ENCODE results near the gene ARHGAP26.

ARHGAP26 gene

GRCh38 chr5:143138839-143139238 lies 368.7 kb downstream of the ARHGAP26 start:
- no peak for DNase-seq (ENCODE audit: low read depth in 2 of 2)

DNA sequence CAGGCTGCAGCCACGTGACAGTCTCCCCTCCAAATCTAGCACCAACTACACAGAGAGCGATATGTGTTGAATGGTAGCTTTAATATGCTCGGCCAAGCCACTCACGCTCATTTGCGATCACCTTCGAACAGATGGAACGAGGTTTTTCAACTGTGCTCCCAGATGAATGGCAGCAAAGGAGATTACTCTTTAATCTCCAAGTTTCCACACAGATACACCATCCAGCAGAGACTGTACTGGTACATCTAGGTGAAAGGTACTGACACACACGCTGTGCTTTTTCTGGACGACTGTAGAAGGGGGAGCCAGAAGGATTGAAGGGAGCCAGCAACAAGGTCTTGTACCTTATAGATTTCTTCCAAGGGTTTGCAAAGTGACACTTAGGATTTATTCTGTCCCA lies 369.4 kb downstream of the ARHGAP26 start:
- DNase-seq (ENCODE audit: low read depth in 2 of 2), result no peak

DNA sequence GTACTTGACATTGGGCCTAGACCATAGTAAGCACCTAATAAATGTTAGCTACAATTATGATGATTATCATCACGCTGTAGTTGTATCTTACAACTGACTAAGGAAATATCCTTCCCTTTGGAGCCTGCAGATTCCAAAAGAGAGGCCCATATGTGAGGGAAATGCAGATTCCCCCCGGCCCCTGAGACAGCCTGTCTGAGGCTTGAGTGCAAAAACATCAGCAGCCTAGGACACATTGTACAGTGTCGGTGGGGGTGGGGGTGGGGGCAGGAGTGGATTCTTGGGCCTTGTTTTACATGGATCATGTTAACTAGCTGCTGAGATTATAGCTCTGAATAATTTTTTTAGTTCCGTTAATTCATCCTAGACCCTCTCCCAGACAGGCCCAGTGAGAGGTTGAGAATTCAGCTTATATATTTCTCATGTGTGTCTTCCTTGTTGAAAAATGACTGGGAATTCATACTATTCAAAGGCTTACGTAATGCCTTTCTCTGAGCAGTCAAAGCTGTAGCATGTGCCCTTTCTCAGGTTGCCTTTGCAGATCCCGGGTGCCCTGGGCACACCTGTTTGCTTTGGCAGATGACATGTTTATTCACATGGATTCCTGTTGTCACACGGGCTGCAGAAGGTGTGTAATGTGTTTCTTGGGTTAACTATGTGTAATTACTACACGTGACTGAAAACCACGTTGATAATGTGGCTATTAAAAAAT lies 370.5 kb downstream of the ARHGAP26 start:
- no peak for DNase-seq (ENCODE audit: low read depth in 2 of 2)

DNA sequence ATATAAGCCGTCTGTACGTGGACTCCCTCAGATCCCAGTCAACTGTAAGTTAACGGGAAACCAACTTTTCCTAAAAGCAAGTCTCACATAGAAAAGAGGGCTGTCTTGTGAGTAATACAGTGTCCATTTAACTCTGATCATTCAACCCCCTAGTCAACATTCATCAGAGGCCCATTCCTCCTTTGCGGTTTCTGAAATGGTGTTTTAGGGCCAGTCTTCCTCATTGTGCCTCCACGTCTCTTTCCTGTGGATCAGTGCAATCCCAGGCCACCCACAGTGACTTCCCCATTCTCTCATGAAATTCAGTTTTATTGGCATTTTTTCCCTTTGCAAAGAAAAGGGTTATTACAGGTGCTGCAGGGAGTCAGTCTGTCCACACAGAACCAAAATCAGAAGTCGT lies 371.5 kb downstream of the ARHGAP26 start:
- no peak for DNase-seq (ENCODE audit: low read depth in 2 of 2)

DNA sequence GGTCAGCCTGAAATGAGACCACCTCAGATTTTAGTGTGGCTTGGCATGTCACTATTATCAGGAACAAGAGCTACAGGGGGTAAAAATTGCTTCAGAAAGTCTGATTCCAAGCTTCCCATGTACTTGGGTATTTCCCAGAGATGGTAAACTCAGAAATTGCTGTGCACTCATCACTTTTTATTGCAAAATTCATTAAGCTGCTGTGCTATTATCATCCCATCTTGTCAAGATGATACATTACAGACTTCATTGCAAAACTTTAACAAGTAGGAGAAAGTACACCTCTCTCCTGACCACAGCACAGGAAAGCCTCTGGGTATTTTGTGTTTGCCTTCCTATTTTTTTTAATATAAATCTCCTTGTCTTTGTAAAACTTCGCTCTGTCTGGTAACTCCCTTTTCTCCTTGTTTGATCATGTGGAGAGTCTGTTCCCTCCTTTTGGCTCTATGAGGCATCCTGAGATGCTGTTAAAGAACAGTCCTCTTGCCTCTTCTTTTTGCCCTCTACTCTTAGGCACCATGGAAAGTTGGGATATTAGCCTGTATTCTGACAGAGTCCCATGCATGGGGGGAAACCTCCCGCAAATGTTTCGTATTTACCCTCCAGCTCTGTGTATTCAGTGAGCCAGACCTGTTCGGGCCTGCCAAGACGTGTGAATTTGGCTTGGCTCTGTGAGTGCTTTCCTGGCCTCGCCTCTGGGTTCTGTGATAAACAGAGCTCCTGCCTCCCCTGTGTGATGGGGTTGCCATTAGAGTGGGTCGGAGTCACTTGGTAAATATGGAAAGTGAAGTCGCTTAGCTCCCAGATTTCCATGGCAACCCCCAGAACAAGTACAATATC lies 372.6 kb downstream of the ARHGAP26 start:
- DNase-seq (ENCODE audit: low read depth in 2 of 2), result no peak

- no peak for DNase-seq (ENCODE audit: low read depth in 2 of 2)
These were observed 373.8 kb downstream of the ARHGAP26 start for GRCh38 chr5:143143973-143144372.

- DNase-seq (ENCODE audit: low read depth in 2 of 2), result no peak
These were observed 375.3 kb downstream of the ARHGAP26 start for GRCh38 chr5:143145243-143146160.

DNA sequence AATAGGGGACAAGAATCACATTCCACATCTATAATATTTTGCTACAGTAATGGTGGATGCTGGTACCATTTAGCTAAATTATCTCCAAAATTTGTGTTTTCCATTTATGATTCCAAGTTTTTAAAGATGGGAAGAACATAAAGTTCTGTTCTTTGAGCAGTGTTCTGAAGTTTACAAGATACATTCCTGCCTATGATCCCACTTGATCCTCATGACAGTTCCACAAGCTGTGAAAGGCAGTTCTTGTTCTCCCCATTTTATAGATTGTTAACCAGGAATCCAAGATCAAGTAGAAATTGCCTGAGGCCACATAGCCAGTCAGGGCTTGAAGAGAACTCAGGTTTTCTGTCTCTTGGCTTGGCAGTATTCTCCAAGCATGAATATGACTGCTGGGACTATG lies 376.0 kb downstream of the ARHGAP26 start:
- DNase-seq (ENCODE audit: low read depth in 2 of 2), result no peak

- no peak for DNase-seq (ENCODE audit: low read depth in 2 of 2)
These were observed 377.2 kb downstream of the ARHGAP26 start for GRCh38 chr5:143147383-143147782.

DNA sequence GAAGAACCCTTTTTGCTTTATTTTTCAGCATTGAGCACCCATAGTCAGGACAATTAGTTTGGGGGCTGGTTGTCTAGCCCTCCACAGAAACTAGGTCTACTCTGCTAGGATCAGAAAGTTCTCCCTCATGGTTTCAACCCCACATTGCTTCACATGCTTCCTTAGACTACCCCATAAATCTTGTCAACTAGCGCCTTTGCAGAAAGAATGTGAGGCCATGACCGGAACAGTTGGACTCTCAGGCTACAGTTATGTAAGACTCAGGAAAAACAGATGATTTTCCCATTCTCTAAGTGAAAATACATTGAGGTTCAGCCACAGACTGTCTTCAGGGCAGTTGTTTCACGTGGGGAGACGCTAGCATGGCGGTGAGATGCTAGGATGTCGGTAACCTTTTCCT lies 377.7 kb downstream of the ARHGAP26 start:
- DNase-seq (ENCODE audit: low read depth in 2 of 2), result no peak

DNA sequence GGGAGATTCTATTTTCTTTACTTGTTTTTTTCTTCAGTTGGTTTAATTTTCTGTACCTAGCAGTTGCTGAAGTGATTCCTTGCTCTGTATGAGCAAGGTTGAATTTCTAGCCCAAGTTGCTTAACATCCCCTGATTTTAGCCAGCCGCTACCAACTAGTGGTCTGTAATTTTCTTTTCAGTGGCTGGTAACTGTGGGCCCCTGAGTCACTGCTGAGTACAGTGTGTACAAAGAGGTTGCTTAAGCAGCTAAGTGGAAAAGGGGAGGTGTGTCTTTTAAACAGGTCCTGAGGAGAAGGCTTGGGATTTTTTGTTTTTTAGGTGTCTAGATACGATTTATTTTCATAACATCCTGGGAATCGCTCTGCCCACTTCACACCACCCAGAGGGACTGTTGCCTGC lies 378.6 kb downstream of the ARHGAP26 start:
- DNase-seq (ENCODE audit: low read depth in 2 of 2), result no peak

DNA sequence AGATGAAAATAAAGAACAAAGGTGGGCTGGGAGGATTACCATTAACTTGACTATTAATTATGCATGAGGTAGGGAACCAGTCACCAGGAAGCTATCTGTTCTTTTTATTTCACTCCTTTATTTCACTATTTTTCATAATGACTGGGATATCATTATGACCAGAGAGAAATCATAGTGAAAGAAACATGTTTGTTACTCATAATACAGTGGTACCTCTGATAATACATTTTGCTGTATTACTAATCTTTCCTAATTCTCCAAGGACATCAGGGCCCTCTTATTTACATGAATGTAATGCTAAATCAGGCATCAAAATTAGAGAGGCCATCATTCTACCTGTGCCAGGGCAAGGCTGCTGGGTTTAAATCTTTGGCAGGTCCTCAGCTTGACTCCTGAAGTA lies 379.6 kb downstream of the ARHGAP26 start:
- no peak for DNase-seq (ENCODE audit: low read depth in 2 of 2)

GRCh38 chr5:143151056-143151700 lies 381.0 kb downstream of the ARHGAP26 start:
- DNase-seq (ENCODE audit: low read depth in 2 of 2), result no peak

GRCh38 chr5:143152445-143152844 lies 382.3 kb downstream of the ARHGAP26 start:
- no peak for DNase-seq (ENCODE audit: low read depth in 2 of 2)

DNA sequence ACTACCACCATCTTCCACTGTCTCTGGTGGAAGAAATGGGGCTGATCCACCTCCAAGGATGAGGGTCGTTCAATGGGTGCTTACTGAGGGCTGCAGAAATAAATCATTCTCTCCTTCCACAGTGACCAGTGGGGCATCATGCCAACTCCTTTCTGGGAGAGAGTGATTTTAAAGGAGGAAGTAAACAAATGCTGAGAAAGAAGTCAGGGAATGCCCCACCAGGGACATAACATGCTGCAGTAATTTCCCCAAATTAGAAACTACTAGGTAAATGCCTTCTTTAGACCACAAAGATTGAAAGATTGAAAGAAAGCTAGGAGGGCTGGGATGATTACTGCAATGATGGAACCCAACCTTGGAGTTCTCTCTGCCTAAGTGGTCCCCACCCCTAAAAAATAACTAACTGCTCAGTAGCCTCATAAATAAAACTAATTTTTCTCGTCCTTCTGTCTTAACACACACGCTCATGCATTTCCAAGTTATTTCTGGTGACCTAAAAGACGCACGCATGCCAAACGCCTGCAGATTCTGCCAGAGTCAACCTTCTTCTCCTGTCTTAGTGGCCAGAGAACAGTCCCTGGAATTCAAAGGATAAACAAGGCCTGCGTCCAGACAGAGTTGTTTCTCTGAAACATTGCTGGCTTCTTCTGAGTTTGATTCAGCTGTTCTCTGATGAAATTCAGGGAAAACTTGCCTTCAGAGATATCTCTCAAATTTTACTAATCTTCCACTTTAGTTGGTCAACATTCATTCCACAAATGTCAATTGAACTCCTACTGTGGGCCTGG lies 383.3 kb downstream of the ARHGAP26 start:
- DNase-seq (ENCODE audit: low read depth in 2 of 2), result no peak

DNA sequence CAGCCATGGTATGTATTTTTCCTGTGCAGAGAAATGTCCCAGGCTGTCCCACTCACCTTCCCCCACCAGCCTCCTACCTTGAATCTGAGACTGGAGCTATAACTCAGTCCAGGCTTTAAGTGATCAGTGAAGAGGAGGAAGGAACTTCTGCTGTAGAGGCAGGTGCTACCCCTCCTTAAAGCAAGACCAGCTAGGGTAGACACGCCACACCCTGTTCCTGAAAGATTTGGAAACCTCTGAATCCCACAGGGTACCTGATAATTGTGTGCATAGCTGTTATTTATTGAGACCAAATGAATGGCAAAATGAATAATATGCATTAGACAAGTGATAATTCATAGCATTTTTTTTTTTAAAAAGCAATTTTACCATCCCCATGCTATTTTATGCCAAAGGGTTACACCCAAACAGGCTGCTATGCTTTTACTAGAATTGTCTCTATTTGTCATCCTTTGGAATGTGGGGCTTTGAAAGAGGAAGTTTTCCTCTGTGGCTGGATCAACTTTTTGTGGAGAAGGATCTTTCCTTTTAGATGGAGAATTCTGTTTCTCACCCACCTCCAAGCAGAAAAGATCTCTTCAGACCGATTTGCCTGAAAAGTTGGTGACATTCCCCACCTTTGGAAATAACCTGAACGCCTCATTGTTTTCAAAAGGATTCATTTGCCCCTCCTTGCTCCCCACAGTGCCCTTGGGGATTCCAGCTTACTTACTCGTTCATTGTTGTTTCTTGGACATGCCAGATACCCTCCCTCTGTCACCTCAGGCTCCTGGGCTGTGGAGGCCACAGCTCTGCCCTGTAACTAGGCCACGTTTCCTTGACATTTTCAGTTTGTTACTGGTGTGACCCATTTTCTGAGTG lies 384.6 kb downstream of the ARHGAP26 start:
- no peak for DNase-seq (ENCODE audit: low read depth in 2 of 2)

- no peak for DNase-seq (ENCODE audit: low read depth in 2 of 2)
These were observed 385.3 kb downstream of the ARHGAP26 start for GRCh38 chr5:143155455-143155854.

GRCh38 chr5:143156086-143156485 lies 385.9 kb downstream of the ARHGAP26 start:
- no peak for DNase-seq (ENCODE audit: low read depth in 2 of 2)

DNA sequence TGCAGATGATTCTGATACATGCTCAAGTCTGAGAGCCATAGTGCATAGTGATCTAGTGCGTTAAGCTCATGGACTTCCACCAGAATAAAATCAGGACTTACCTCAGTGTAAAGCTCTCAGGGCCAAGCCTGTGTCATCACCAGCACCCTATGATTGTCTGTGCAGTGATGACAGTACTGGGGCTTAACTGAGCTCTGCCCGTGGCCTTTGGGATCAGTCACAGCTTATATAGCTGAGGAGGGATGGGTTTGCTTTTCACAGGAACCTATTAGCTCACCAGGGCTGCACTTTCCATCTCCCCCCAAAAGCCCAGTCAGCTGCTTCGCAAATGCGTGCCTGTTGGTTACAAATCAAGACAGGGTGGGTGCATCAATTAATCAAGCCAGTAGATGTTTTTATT lies 386.4 kb downstream of the ARHGAP26 start:
- no peak for DNase-seq (ENCODE audit: low read depth in 2 of 2)

DNA sequence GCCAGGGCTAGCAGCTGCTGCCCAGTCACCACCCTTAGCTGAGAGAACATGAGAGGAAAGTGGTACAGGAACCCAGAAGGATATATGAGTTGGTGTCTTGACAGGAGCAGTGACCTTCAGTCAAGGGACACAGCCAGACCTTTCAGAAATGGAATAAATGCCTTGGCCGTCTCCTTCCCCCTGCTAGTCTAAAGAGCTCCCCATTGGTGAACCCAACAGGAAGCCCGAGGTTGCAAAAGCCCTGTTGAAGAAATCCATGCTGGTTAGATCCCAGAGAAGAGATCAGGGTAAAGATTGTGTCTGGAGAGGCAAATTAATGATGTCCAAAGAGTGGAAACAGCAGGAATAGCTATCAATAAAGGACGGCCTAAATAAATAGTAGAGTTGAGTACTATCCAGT lies 388.9 kb downstream of the ARHGAP26 start:
- no peak for DNase-seq (ENCODE audit: low read depth in 2 of 2)

All from stimulated activated CD4-positive, alpha-beta T cell treated with anti-CD3 and anti-CD28 coated beads, Interleukin-1b, Interleukin-23, amount 100 ng/mL, for 4 hours (primary cell).